HK-2 (cell line): Measurements from ENCODE around the gene PISD.

ENCODE experiments used
- DNase-seq: peaks from one replicate; pipeline ENCODE4 v3.0.0-alpha.2; 2018; ENCODE audit not compliant: unreplicated experiment

Gene PISD

GRCh38 chr22:31626427-31627150 is 35.4 kb downstream of the PISD start:
- DNase-seq: no peak

DNA sequence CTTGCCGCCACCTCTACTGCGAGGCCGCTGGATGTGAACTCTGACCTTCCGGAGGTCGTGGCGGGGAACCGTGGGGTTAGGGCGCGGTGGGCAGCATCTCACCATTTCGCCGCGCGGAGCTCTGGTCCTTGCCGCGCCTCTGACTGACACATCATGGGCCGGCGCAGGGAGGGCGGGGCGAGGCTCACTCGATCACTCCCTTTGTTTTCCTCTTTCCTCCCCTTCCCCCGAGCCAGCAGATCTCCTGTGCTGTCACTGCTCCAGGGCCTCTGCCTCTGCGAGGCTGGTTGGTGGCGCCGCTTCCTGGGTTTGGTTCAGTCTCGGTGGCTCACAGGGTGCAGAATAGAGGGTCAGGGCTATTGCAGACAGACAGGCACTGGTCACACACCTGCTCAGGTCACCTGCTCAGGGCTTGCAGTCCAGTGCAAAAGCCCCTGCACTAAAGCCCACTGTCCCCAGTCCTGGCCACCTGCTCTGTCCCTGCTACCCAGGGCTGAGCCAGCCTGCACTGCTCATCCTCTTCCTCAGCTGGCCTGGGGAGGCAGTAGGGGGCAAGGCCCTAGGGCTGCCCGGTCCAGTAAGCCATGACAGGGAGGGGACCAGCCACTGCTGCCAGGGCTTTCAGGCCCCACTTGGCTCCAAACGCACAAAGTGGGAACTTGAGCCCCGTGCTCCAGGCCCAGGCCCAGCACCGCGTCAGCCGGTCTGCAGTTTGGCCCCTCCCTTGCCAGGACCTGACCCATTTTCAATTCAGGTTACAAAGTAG is 36.2 kb downstream of the PISD start:
- DNase-seq: no peak

DNA sequence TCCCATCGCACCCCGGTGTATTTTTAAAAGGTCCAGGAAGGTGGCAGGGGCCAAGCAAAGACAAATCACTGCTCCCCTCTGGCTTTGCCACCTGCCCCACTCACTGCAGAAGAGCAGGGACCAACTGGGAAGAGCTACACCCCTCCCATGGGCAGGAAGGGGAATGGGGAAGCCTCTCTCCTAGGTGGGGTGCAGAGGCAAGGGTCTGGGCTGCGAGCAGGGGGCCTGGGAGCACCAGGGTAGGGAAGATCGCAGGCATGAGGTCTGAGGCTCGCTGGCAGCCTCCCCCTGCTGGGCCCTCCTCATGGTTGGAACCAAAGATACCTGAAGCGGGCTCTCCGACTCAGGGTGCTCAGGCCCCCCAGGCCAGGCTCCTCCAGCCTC is 36.8 kb downstream of the PISD start:
- no peak for DNase-seq

DNA sequence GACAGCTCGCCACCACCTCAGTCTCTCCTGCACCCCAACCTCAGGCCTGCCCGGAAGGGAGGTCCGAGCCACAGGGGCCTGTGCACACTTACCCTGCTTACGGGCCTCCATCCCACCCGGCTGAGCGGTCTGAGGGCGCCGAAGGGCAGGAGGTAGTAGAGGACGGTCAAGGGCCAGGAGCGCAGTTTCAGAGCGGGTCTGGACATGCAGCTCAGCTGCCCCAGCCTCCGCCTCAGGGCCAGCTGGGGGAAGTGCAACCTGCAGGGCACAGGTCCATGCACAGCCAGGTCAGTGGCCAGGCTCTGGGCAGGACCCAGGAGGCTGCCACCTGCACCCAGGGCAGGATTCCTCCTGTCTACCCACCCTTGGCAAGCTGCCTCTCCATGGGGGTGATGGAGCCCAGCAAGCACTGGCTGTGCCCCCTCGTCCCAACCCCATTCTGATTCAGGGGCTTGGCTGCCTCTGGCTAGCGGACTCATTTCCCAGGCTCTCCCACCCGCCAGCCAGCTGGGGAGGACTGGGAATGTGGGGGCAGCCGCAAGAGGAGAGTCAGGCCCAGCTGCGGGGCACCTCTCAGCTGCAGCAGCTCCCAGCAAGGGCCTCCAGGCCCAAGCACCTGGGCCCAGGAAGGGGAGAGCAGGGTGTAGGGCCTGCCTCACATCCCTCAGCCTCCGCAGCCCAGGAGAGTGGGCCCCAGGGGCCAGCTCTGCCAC is 38.3 kb downstream of the PISD start:
- DNase-seq: no peak

GRCh38 chr22:31622980-31623379 is 39.0 kb downstream of the PISD start:
- DNase-seq: no peak

DNA sequence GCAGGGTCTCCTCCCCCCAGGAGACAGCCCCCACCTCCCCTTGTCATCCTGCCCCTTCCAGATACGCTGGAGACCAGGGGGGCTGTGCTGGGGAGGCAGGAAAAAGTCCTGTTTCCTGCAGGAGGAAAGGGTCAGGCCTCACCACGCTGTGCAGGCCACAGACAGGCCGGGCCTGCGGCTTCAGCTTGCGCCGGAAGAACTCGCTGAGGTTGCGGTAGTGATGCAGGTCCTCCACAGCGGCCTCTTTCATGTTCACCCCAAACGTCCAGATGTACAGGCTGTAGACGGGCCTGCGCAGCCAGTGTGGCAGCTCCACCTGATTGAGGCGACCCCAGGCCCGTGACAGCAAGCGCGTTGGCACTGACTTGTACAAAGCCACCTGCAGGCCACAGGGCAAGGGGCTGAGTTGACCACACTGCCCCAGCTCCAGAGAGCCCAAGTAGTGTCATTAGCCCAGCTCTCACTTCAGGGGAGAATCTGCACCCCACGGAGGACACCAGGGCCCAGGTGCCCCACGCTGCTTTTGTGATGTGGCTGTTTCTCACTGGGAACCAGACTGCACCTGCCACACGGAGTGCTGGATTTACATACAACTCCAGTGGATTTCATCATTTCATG is 40.4 kb downstream of the PISD start:
- DNase-seq: no peak

DNA sequence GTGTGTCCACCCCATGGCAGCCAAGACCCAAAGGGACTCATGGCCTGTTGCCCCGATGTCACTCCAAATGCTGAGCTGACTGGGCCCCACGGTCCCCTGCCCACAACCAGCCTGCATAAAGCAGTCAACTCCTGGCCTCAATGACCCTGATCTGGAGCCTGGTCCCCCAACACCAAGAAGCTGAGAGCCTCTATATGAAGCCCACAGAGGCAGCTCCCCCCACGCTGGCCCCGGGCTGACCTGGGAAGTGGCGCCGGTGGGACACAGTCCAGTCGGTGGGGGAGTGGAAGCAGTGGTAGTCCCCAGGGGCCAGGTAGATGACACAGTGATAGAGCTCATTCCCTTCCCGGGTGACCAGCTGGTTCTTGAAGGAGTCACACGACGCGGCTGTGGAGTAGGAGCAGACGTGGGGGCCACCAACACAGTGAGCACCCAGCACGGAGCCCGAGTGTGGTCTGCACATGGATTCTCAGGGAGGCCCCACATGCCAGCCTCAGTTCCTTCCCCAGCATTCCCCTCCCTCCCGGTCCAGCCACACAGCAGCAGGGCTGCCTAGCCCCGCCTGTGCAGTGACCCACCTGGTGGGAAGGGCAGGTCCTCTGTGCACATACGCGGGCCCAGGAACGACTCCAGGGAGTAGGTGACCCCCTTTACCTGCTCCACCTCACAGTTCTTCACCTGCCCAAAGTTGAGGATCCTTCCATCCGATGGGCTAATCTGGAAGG is 41.1 kb downstream of the PISD start:
- DNase-seq: no peak

GRCh38 chr22:31619611-31620300 is 42.3 kb downstream of the PISD start:
- no peak for DNase-seq

DNA sequence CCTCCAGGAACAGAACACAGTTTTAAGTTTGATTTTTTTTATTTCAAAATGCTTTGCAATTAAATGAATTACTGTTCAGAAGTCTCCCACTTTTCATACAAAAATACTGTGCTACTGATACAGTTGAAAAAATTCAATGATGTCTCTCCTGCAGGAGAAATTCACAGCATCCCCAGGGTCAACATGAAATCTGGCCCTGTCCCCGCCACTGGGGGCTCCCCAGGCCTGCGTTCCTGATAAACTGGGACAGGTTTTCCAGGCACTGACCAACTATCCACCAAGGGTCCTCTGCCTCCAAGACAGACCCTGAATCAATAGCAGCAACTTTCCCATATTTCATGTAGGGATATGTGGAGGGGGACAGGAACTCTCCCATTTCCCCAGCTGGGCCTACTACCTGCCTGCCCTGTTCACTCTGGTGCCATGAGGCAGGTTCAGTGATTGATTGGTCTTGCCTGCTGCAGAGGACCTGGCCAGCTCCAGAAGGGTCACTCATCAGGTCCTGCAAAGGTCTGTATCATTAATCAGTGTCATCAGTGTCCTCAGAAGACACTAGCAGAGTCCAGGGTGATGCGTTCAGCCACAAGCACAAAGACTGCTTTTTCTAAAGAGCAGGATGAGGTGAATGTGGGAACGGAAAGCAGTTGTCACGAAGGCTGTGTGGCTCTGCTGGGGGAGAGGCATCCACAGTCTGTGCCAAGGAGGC is 43.4 kb downstream of the PISD start:
- DNase-seq: no peak

DNA sequence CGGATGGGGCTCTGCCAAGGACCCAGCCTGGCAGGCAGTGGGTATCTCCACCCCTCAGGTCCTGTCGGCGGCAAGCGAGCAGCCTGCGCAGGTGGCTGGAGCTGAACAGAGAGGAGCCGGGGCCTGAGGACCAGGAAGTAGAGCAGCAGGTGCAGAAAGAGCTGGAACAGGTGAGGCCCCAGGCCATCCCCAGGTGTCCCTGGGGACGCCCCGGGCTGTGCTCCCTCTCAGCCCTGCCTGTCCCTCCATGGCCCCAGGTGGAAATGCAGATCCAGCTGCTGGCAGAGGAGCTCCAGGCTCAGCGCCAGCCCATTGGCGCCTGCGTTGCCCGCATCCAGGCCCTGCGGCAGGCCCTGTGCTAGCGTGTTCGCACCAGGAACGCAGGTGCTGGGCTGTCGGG is 44.0 kb downstream of the PISD start:
- DNase-seq: no peak

GRCh38 chr22:31616315-31616980 is 45.6 kb downstream of the PISD start:
- DNase-seq: no peak

- no peak for DNase-seq
These were observed 46.1 kb downstream of the PISD start for GRCh38 chr22:31615940-31616314.

DNA sequence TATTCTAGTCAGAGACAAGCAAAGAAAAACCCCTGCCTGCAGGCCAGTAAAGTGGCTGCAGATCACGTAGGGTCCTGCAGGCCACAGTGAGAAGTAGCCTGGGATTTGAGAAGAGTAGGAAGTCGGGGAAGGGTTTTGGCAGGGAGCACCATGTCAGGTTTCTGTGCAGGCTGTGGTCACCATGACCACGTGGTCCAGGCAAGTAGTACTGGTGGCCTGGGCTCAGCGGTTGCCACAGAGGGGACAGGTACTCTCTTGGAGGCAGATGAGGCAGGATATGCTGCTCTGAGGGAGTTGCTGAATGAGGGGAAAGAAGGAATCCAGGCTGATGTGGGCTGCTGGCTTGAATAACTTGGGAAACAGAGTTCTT is 46.5 kb downstream of the PISD start:
- DNase-seq: no peak

DNA sequence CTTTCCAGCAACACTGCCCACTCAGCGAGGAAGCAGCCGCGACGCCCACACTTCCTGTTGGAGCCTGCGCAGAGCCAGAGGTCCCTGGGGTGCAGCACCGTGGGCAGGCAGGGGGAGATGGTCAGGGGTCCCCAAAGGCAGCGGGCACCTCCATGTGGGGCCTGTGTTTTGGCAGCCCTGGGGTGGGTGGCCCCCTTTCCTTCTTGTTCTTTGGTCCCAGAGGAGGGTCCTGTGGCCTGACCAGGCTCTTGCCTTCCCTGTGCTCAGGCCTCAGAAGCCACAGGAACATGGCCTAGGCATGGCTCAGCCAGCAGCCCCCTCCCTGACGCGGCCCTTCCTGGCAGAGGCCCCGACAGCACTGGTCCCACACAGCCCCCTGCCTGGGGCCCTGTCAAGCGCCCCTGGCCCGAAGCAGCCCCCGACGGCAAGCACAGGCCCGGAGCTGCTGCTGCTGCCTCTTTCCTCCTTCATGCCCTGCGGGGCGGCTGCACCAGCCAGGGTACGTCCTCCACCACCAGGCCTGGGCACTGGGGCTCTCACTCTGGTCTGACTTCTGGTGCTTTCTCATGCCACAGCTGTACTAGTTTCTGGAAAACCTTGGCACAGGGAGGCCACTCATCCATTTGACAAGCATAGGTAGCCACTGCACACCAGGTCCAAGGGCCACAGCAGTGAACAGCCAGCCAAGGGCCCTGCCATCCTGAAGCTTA is 47.1 kb downstream of the PISD start:
- DNase-seq: no peak

- no peak for DNase-seq
These were observed 48.1 kb downstream of the PISD start for GRCh38 chr22:31613904-31614296.

DNA sequence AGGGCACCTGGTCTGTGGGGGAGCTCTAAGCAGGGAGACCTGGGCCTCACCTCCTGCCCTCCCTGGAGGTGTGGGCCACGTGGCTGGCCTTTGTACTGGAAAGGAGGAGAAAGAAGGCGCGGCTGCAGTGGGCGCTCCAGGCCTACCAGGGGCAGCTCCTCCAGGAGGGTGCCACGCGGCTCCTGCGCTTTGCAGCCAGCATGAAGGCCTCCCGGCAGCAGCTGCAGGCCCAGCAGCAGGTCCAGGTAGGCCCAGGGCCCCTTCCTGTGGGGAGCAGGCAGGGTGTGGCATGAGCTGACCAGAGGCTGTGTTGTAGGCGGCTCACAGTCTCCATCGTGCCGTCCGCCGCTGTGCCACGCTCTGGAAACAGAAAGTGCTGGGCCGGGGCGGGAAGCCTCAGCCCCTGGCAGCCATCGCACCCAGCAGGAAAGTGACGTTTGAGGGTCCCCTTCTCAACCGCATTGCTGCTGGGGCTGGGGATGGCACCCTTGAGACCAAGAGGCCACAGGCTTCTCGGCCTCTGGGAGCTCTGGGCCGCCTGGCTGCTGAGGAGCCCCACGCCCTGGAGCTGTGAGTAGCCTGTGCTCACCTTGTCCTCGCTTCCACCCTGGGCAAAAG is 48.6 kb downstream of the PISD start:
- DNase-seq: no peak

DNA sequence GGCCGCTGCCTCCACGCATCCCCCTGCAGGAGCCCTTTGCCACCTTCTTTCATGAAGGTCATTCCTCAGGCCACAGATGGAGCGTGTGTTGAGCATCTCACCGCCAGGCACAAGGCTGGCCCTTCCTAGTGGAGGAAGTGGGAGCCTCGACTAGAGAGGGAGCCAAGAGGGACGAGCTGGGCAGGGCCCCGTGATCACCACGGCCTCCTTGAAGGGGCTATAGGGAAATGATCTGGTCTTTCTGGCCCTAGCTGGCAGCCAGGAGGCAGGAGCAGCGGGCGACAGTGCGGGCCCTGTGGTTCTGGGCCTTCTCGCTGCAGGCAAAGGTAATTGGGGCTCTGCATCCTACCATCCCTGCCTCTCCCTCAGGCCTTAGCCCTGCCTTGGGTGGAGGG is 49.1 kb downstream of the PISD start:
- no peak for DNase-seq

GRCh38 chr22:31611061-31611760 is 50.8 kb downstream of the PISD start:
- DNase-seq: no peak
